ENCODE results near the gene ALKAL2.

DNA sequence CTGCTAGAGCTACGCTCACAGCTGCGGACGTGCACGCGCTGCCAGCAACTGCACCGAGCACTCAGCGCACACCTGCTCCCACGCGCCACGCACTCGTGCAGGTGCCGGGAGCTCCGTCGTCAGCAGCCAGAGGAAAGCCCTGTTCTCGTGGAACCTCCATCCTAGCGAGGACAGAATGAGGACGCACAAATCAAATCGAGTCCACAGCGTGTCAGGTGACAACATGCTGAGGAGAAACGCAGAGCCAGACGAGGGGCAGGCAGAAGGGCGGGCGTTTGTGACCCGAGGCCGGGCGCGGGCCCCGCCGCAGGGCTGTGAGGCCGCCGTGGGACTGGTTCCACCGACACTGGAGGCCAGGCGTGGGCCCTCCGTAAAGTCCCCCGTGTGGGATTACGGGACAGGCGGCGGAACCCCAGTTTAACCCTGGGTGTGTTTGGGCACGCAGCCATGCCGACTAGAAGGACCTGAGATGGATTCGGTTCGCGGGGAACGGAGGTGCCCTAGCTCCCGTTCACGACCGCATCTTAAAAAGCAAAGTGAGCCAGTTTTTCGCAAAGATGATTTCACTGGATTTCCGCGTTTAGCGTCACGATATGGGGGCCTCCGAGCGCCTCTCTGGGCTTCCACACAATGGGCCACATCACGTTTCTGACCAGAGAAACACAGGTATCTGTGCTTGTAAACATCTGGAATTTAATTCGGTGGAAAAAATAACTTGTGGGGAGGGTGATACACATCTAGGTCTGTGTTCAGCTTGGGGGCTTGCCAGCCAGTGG lies 26.9 kb upstream of the ALKAL2 start:
- TF ChIP-seq SP1 (IDR thresholded peaks at IDR 0.05; ENCODE audit: low read depth) (no peak), CTCF (IDR thresholded peaks at IDR 0.05 in 2 of 3, conservative IDR thresholded peaks at IDR 0.05 in 1 of 3; ENCODE audit: borderline replicate concordance in 1 of 3, insufficient read depth in 1 of 3, low read depth in 2 of 3, low read length in 2 of 3) (no peak), POLR2A (IDR thresholded peaks at IDR 0.05; ENCODE audit: borderline replicate concordance, extremely low read depth, insufficient read depth, insufficient read length) (no peak), CEBPB (IDR thresholded peaks at IDR 0.05; ENCODE audit: low read depth) (no peak), FOSL1 (IDR thresholded peaks at IDR 0.05; ENCODE audit: low read depth) (no peak), ELF1 (IDR thresholded peaks at IDR 0.05; ENCODE audit: borderline replicate concordance, low read depth) (no peak), SRF (IDR thresholded peaks at IDR 0.05; ENCODE audit: low read depth) (no peak), POLR2AphosphoS5 (IDR thresholded peaks at IDR 0.05; ENCODE audit: low read depth, low read length) (no peak), ZNF274 (IDR thresholded peaks at IDR 0.05; ENCODE audit: low read depth, low read length) (no peak), REST (IDR thresholded peaks at IDR 0.05; ENCODE audit: low read depth) (no peak), EZH2 (IDR thresholded peaks at IDR 0.05) (no peak), RAD21 (IDR thresholded peaks at IDR 0.05; ENCODE audit: low read depth) (no peak), TCF7L2 (IDR thresholded peaks at IDR 0.05; ENCODE audit: borderline replicate concordance, extremely low read depth, insufficient read depth, insufficient read length) (no peak)

All from HCT116 (cell line).